Thymus (tissue), 11 donors: ENCODE results near the gene NR1D1. TPM values are rescaled to one million over a fixed set of nuclear protein-coding genes. Genes with fewer than 3 reads are reported as not detected.
A peak's percentile ranks its signal among the peaks of the same experiment; 100 is the strongest.

Source experiments
- DNase-seq, 9 donors: peaks; one replicate each; pipeline ENCODE4 v3.0.0-alpha.2; 2013; ENCODE audit warnings: low spot score in 9 of 9, low read depth in 6 of 9, missing footprints in 1 of 9
- H3K27ac ChIP-seq, 2 donors: one replicate each; pipeline ENCODE4 v1.5.1; 2013; ENCODE audit warnings: control low read depth in 1 of 2, low read depth in 1 of 2, low read length in 1 of 2, mild to moderate bottlenecking in 1 of 2, moderate library complexity in 1 of 2
- H3K27me3 ChIP-seq, 2 donors: one replicate each; pipeline ENCODE4 v1.5.1; 2013; ENCODE audit warnings: low read length in 1 of 2; ENCODE audit not compliant: control insufficient read depth in 2 of 2, insufficient read depth in 1 of 2
- H3K36me3 ChIP-seq, 2 donors: one replicate each; pipeline ENCODE4 v1.5.1; 2013; ENCODE audit warnings: low read length in 1 of 2, mild to moderate bottlenecking in 1 of 2, moderate library complexity in 1 of 2; ENCODE audit not compliant: control insufficient read depth in 2 of 2, insufficient read depth in 2 of 2
- H3K4me1 ChIP-seq, 2 donors: one replicate each; pipeline ENCODE4 v1.5.1; 2013; ENCODE audit warnings: low read length in 2 of 2; ENCODE audit not compliant: control insufficient read depth in 2 of 2, insufficient read depth in 2 of 2
- H3K4me3 ChIP-seq, 2 donors: one replicate each; pipeline ENCODE4 v1.5.1; 2013; ENCODE audit warnings: low read length in 2 of 2, control low read depth in 1 of 2, mild to moderate bottlenecking in 1 of 2
- H3K9me3 ChIP-seq, 2 donors: one replicate each; pipeline ENCODE4 v1.5.1; 2013; ENCODE audit warnings: low read length in 1 of 2, mild to moderate bottlenecking in 1 of 2; ENCODE audit not compliant: control insufficient read depth in 2 of 2, insufficient read depth in 1 of 2
- WGBS: extraction: QIAGEN DNeasy Blood & Tissue Kit; methylation state at CpG from one replicate; pipeline ENCODE4 v1.1.7; 2013; 5-methylcytosine and 5-hydroxymethylcytosine counted together
- polyA plus RNA-seq: library from polyadenylated mRNA; stranded (reverse); fragments of 200-250 nt; gene quantifications from one replicate; pipeline ENCODE4 v1.2.3, GENCODE V29; 2013
- total RNA-seq: library from RNA; stranded (reverse); fragments of 120-200 nt; gene quantifications from one replicate; pipeline ENCODE4 v1.2.4, GENCODE V29; 2013
- donor health status: healthy.

The NR1D1 gene
- total and polyA plus RNA-seq, 2 donors: 0.85 to 3.2 TPM

DNA sequence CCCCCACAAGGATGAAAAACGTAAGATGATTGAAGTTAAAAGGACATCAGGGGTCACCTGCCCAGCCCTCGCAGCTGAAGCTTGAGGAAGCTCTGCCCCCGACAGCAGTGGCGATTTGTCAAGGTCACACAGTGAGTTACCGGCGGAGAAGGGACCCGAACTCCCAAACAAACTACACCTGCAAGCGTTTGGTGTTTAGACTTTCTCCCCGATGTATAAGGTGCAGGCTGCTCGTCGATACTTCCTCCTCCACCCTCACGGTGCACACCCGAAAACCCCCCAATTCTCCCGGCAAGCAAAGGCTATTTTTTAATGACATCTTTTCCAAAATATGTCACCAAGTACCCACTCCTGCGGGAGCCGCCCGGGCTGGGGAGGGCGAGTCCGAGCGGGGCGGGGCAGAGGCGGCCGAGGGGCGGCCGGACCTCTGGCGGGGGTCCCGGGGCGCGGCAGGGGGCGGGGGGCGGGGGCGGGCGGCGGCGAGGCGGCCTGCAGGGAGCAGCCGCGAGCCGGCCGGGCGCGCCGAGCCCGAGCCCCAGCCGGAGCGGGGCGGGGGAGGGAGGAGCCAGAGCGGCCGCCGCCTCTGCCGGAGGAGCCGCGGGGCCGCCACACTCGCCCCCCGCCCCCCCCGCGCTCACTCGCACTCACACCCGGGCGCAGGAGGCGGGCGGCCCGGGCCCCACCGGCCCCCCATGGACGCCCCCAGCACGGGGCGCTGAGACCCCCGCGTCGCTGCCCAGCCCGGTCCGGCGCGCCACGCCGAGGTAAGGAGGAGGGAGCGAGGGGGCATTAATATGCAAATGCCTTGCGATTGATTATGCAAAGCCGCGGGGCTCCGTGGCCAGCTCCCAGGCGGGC, 37.8 kb downstream of the NR1D1 start, which contains the start of gene THRA:
Gene THRA, plus strand, starts transcription at position 637 of the 858 bp plus-strand sequence. CDS start 11,524 bp downstream, outside the sequence.
- 1% methylated on average over 82 of the region's 83 CpGs for WGBS
- peak within 1 kb of the TSS; percentile 68 to 75 for H3K27ac ChIP-seq
- peaks cover 0 to 21% of the 10 kb centered on the region in 2 donors for H3K27me3 ChIP-seq
- H3K4me1 ChIP-seq: peaks cover 10 to 54% of the 10 kb centered on the region in 2 donors
- H3K9me3 ChIP-seq: no peaks in the 10 kb centered on the region
- peak in 3 of 9 donors; percentile 61 to 80 (median 74) for DNase-seq
- H3K36me3 ChIP-seq: no peaks in the 10 kb centered on the region
- H3K4me3 ChIP-seq: peak within 1 kb of the TSS; percentile 88 to 94

DNA sequence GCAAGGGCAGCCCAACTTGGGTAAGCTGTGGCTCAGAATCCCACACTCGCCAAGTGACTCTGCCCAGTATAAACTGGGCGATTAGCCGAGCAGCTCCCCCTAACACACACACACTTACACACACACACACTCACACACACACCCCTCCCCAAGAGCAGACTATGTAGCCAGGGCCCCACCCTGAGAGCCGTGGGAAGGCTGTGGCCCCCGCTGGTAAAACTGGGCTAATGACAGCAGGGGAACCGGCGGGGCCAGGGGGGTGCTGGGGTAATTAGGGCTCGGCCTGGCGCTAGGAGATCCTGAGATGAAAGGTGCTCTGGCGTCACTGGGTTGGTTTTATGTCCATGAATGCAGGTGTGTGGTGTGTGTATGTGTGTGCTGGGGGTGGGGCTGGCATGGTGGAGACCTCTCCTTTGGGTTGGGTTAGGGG, 38.8 kb downstream of the NR1D1 start:
- no peak overlapping the region for H3K4me3 ChIP-seq
- no peaks in the 10 kb centered on the region for H3K36me3 ChIP-seq
- peaks cover 0 to 26% of the 10 kb centered on the region in 2 donors for H3K27me3 ChIP-seq
- peak overlapping the region in 1 of 2 donors; percentile 10 for H3K27ac ChIP-seq
- no peaks in the 10 kb centered on the region for H3K9me3 ChIP-seq
- peaks cover 10 to 50% of the 10 kb centered on the region in 2 donors for H3K4me1 ChIP-seq
- DNase-seq: no peak
- WGBS: 52% methylated on average over 10 of the region's 10 CpGs

DNA sequence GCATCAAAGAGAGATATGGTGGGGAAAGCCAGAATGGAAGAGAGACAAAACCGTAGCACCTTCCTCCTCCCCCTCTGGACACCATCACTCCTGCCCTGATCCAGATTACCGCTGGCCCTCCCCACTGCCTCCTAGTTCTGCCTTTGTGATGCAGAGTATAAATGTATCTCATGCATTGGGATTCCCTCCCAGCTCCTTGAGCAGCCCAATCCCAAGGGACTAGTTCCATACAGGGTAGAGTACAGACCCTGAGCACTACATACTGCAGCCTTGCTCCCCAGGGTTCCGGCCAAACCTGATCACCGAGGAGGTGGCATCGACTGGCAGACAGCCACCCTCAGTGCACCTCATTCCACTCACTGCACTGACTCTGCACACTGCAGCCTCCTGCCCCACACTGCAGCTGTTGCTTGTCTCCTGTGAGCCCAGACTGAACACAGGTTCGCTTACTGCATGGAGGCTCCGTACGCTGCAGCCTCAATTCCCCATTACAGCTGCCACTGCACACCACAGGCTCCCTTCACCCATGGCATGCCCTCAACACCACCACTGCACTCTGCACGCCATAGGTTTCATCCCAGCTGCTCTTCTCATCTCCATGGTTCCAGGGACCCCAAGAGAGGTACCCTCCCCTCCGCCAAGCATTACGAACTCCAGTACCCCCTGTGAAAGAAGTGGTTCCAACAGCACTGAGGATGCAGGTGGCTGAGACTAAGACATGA, 39.3 kb downstream of the NR1D1 start:
- DNase-seq: peak in 1 of 9 donors; percentile 55
- 82% methylated on average over 11 of the region's 11 CpGs for WGBS
- Histone ChIP-seq H3K9me3 (no peaks in the 10 kb centered on the region), H3K4me3 (no peak overlapping the region), H3K4me1 (peaks cover 10 to 50% of the 10 kb centered on the region in 2 donors), H3K27me3 (peaks cover 0 to 28% of the 10 kb centered on the region in 2 donors), H3K27ac (peak overlapping the region in 1 of 2 donors; percentile 10), H3K36me3 (no peaks in the 10 kb centered on the region)

DNA sequence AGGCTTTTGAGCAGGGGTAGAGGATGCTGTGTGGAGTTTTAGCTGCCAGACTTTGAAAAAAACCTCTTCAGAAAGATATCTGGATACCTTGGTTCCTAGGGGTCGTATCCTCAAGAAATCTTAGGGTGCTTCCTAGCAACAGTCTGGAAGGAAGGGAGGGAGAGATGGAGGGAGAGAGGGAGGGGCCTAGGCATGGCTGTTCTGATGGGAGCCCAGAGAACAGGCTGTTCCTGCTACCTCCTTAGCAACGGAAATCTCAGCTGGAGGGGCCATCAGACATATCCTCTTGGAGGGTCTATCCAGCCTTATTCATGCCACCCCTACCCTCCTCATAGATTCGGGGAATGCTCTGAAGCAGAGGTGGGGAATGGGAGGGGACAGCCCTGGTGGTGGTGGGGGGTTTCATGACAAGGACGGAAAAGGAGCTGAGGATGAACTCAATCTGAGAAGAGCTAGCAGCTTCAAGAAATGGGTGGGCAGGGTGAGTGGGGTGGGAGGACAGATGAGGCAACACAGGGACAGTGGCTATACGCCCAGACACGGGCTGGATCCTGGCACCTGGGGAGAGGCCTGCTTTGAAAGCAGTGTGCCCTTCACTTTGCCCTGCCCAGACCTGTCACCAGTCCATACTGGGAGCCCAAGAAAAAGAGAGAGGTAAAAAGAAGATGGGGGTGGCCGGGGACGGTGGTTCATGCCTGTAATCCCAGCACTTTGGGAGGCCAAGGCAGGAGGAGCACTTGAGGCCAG, 40.5 kb downstream of the NR1D1 start:
- H3K4me1 ChIP-seq: peaks cover 10 to 40% of the 10 kb centered on the region in 2 donors
- H3K36me3 ChIP-seq: no peaks in the 10 kb centered on the region
- no peak for DNase-seq
- WGBS: 91% methylated on average over 8 of the region's 8 CpGs
- no peaks in the 10 kb centered on the region for H3K9me3 ChIP-seq
- H3K27ac ChIP-seq: no peak overlapping the region
- no peak overlapping the region for H3K4me3 ChIP-seq
- peaks cover 0 to 28% of the 10 kb centered on the region in 2 donors for H3K27me3 ChIP-seq

DNA sequence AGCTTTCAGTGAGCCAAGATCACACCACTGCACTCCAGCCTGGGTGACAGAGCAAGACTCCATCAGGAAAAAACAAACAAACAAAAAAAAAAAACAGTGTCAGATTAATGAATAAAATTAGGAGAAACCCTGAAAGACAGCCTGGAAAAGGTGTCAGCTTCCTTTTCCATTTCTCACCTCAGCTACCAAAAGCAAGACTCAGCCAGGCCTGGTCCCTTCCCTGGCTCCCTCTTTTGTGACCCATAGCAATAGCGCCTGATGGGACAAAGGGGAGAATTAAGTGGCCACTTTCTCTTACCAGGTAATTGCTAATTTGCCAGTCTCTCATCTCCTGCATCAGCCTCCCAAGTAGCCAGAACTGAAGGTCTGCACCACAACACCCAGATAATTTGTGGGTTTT, 41.5 kb downstream of the NR1D1 start:
- no peak overlapping the region for H3K27ac ChIP-seq
- H3K9me3 ChIP-seq: no peaks in the 10 kb centered on the region
- no peaks in the 10 kb centered on the region for H3K36me3 ChIP-seq
- H3K27me3 ChIP-seq: peaks cover 0 to 28% of the 10 kb centered on the region in 2 donors
- WGBS: 97% methylated on average over 1 of the region's 1 CpG
- H3K4me3 ChIP-seq: no peak overlapping the region
- DNase-seq: no peak
- peaks cover 4 to 33% of the 10 kb centered on the region in 2 donors for H3K4me1 ChIP-seq

DNA sequence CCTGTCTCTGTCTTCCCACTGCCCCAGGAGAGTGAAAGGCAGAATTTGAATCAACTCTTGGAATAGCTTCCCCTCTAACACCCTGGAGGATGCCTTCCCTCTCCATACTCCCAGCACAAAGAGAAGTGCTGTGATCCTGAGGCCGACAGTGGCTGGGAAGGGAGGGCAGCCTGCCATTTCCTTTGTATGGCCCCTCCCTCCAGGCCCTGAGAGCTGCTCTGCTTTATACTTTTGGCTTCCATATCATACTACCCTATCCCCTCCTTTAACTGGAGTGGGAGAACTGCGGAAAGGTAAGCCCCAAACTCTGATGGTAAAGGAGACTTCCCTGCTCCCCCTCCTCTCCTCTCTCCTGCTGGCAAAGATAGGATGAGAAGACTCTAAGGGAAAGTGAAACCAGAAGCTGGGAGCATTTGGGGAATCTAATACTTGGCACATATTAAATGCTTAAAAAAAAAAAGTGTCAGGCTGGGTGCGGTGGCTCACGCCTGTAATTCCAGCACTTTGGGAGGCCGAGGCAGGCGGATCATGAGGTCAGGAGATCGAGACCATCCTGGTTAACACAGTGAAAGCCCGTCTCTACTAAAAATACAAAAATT, 42.1 kb downstream of the NR1D1 start:
- Histone ChIP-seq H3K9me3 (no peaks in the 10 kb centered on the region), H3K4me3 (no peak overlapping the region), H3K27ac (peak overlapping the region; percentile 4 to 46), H3K4me1 (peaks cover 8 to 32% of the 10 kb centered on the region in 2 donors), H3K27me3 (peaks cover 0 to 26% of the 10 kb centered on the region in 2 donors), H3K36me3 (peaks cover 0 to under 1% of the 10 kb centered on the region in 2 donors)
- DNase-seq: no peak
- WGBS: 88% methylated on average over 8 of the region's 8 CpGs

DNA sequence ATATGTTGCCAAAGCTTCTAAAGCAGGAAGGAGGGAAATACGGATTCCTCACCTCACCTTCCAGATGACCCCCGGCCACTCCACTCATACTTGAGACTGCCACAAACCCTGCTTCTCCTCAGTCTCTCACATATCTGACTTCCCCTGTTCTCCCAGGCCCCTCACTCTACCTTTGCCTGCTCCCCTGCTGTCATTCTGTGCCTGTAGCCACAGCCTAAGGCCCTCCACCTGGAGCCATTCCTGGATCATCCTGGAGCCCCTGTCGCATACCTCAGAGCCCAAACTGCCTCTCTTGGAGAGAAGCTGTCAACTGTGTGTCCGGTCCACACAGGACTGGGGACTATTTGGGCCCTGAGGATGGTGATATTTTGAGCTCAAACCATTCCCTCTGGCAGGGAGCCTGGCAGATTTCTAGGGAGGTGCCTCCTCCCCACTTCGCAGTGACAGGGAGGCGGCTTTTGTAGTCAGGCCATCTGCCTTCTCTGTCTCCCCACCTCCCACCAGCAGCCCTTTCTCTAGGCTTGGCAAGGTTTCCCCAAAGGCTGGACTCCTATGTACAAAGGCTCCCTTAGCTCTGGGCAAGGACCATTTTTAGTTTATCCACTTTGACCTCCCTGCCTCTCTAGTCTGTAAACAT, 43.9 kb downstream of the NR1D1 start:
- peaks cover 0 to 11% of the 10 kb centered on the region in 2 donors for H3K36me3 ChIP-seq
- H3K9me3 ChIP-seq: no peaks in the 10 kb centered on the region
- H3K4me1 ChIP-seq: peaks cover 4 to 24% of the 10 kb centered on the region in 2 donors
- H3K27ac ChIP-seq: no peak overlapping the region
- WGBS: 94% methylated on average over 6 of the region's 6 CpGs
- H3K4me3 ChIP-seq: no peak overlapping the region
- DNase-seq: no peak
- H3K27me3 ChIP-seq: peaks cover 0 to 14% of the 10 kb centered on the region in 2 donors
